ENCODE data around the gene RMND5A. TPM values are rescaled to one million over a fixed set of nuclear protein-coding genes. Genes with fewer than 3 reads are reported as not detected.

Gene RMND5A
- total RNA-seq, 1 donor from 2014 or later: 40.1 TPM

- Mint-ChIP-seq H3K4me1 (peaks cover 18% of the 10 kb centered on the region), H3K4me3 (no peak overlapping the region), H3K9me3 (peaks cover 3% of the 10 kb centered on the region), H3K27ac (ENCODE audit: unreplicated experiment) (no peak overlapping the region), H3K27me3 (ENCODE audit: low read depth) (no peaks in the 10 kb centered on the region), H3K36me3 (ENCODE audit: low read depth) (peaks cover 14% of the 10 kb centered on the region)
- TF ChIP-seq CTCF (conservative IDR thresholded peaks at IDR 0.05): no peak
- DNase-seq (ENCODE audit: low read depth, low spot score): no peak
Measured at GRCh38 chr2:86760371-86760770, 40.3 kb downstream of the RMND5A start.

- H3K27ac Mint-ChIP-seq (ENCODE audit: unreplicated experiment): no peak overlapping the region
- peaks cover 18% of the 10 kb centered on the region for H3K4me1 Mint-ChIP-seq
- H3K4me3 Mint-ChIP-seq: no peak overlapping the region
- H3K9me3 Mint-ChIP-seq: no peaks in the 10 kb centered on the region
- DNase-seq (ENCODE audit: low read depth, low spot score): peak; percentile 34
- TF ChIP-seq CTCF (conservative IDR thresholded peaks at IDR 0.05): peak; percentile 77
- H3K36me3 Mint-ChIP-seq (ENCODE audit: low read depth): peaks cover 2% of the 10 kb centered on the region
- H3K27me3 Mint-ChIP-seq (ENCODE audit: low read depth): no peaks in the 10 kb centered on the region
Measured at GRCh38 chr2:86764661-86765309, 44.7 kb downstream of the RMND5A start.

GRCh38 chr2:86765310-86765695 is 45.2 kb downstream of the RMND5A start:
- Mint-ChIP-seq H3K36me3 (ENCODE audit: low read depth) (peaks cover 2% of the 10 kb centered on the region), H3K27me3 (ENCODE audit: low read depth) (no peaks in the 10 kb centered on the region), H3K9me3 (no peaks in the 10 kb centered on the region), H3K4me1 (peaks cover 17% of the 10 kb centered on the region), H3K4me3 (no peak overlapping the region), H3K27ac (ENCODE audit: unreplicated experiment) (no peak overlapping the region)
- no peak for TF ChIP-seq CTCF (conservative IDR thresholded peaks at IDR 0.05)
- no peak for DNase-seq (ENCODE audit: low read depth, low spot score)

- H3K36me3 Mint-ChIP-seq (ENCODE audit: low read depth): peaks cover 8% of the 10 kb centered on the region
- no peak for TF ChIP-seq CTCF (conservative IDR thresholded peaks at IDR 0.05)
- H3K27ac Mint-ChIP-seq (ENCODE audit: unreplicated experiment): peak overlapping the region; percentile 78
- no peak overlapping the region for H3K4me3 Mint-ChIP-seq
- DNase-seq (ENCODE audit: low read depth, low spot score): no peak
- H3K4me1 Mint-ChIP-seq: peaks cover 6% of the 10 kb centered on the region
- H3K27me3 Mint-ChIP-seq (ENCODE audit: low read depth): no peaks in the 10 kb centered on the region
- H3K9me3 Mint-ChIP-seq: no peaks in the 10 kb centered on the region
Measured at GRCh38 chr2:86768189-86768949, 48.3 kb downstream of the RMND5A start.

- no peak overlapping the region for H3K27ac Mint-ChIP-seq (ENCODE audit: unreplicated experiment)
- DNase-seq (ENCODE audit: low read depth, low spot score): no peak
- H3K36me3 Mint-ChIP-seq (ENCODE audit: low read depth): peaks cover 13% of the 10 kb centered on the region
- no peak for TF ChIP-seq CTCF (conservative IDR thresholded peaks at IDR 0.05)
- no peak overlapping the region for H3K4me3 Mint-ChIP-seq
- H3K27me3 Mint-ChIP-seq (ENCODE audit: low read depth): no peaks in the 10 kb centered on the region
- no peaks in the 10 kb centered on the region for H3K9me3 Mint-ChIP-seq
- H3K4me1 Mint-ChIP-seq: peaks cover 4% of the 10 kb centered on the region
Measured at GRCh38 chr2:86769838-86770237, 49.7 kb downstream of the RMND5A start.

All from neural crest cell (in vitro differentiated cells).